Measurements from ENCODE around the gene SPTLC3.

GRCh38 chr20:13111249-13111911 is 102.6 kb downstream of the SPTLC3 start:
- TF ChIP-seq POLR2A (IDR thresholded peaks at IDR 0.05) (no peak), CTCF (IDR thresholded peaks at IDR 0.05) (no peak)

Measured in Peyer's patch (tissue), 4 donors.